SU-DHL-6 (cell line): ENCODE results near the gene USP47.

ENCODE experiments used
- EZH2phosphoT487 ChIP-seq: fragments of 200-600 bp; sonication (generic), shearing (Covaris generic); conservative IDR thresholded peaks from 2 replicates; pipeline ENCODE4 v1.6.1; 2018; ENCODE audit warnings: mild to moderate bottlenecking, antibody characterized with exemption, low read length, moderate library complexity, mixed read lengths
- TF ChIP-seq, protein P1 (sequence below): fragments of 200-600 bp; sonication (generic); IDR thresholded peaks from one replicate; pipeline ENCODE4 v1.5.1; 2017; ENCODE audit warnings: antibody characterized with exemption, mild to moderate bottlenecking, low read length, moderate library complexity; ENCODE audit not compliant: insufficient read depth, poor library complexity, severe bottlenecking

DNA sequence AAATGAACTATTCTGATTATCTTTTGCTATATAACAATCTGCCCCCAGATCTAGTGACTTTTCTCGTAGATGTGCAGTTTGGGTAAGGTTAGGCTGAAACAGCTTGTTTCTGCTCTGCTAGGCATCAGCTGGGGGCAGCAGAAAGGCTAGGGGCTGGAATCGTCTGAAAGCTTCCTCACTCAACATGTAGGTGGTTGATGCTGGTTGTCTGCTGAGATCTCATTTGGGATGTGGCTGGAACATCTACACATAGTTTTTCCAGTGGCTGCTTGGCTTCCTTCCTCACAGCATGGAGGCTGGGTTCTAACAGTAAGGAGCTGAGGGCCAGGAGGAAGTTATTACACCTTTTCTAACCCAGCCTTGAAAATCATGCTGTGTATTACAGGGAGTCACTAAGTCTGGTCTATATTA lies 30.2 kb downstream of the USP47 start:
- TF ChIP-seq, protein P1, sequence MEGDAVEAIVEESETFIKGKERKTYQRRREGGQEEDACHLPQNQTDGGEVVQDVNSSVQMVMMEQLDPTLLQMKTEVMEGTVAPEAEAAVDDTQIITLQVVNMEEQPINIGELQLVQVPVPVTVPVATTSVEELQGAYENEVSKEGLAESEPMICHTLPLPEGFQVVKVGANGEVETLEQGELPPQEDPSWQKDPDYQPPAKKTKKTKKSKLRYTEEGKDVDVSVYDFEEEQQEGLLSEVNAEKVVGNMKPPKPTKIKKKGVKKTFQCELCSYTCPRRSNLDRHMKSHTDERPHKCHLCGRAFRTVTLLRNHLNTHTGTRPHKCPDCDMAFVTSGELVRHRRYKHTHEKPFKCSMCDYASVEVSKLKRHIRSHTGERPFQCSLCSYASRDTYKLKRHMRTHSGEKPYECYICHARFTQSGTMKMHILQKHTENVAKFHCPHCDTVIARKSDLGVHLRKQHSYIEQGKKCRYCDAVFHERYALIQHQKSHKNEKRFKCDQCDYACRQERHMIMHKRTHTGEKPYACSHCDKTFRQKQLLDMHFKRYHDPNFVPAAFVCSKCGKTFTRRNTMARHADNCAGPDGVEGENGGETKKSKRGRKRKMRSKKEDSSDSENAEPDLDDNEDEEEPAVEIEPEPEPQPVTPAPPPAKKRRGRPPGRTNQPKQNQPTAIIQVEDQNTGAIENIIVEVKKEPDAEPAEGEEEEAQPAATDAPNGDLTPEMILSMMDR: no peak
- TF ChIP-seq EZH2phosphoT487: no peak
